Vagina (tissue), 2 donors: ENCODE results near the gene CNTF.

Source experiments
- POLR2AphosphoS5 ChIP-seq, 2 donors: sonication (generic); formaldehyde crosslinking; IDR thresholded peaks; one replicate each; pipeline ENCODE4 v1.9.0; 2017; ENCODE audit warnings: antibody characterized with exemption in 2 of 2, mild to moderate bottlenecking in 2 of 2, low read depth in 1 of 2; ENCODE audit not compliant: insufficient read depth in 1 of 2
- TF ChIP-seq, protein P1 (sequence below), 3 experiments: fragments of 450-650 bp in 2 of 3; fragments of 200-600 bp in 1 of 3; sonication (generic) in 1 of 3; IDR thresholded peaks; one replicate each; pipeline ENCODE4 v1.5.1; 2017 to 2019; ENCODE audit warnings: antibody characterized with exemption in 3 of 3, mild to moderate bottlenecking in 2 of 3, moderate library complexity in 2 of 3

DNA sequence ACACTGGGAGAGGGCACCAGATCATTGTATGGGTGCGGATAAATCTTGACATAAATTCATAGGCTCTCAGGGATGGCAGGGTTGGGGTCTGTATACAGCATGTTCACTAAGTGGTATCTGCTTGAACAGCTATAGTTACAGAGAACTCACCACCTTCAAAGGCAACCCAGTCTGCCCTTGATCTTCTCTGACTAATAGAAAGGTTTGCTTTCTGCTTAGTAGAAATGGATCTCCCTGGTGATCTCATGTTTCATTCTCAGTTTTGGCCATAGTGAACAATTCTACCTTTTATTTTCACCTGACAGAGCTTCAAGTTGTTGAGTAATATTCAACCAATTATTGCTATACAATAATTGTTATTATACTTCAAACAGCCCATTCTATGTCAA lies 32.4 kb downstream of the CNTF start:
- TF ChIP-seq POLR2AphosphoS5 (IDR thresholded peaks at IDR 0.05; ENCODE audit: insufficient read depth in 1 of 2, low read depth in 1 of 2) = no peak
- TF ChIP-seq, protein P1, sequence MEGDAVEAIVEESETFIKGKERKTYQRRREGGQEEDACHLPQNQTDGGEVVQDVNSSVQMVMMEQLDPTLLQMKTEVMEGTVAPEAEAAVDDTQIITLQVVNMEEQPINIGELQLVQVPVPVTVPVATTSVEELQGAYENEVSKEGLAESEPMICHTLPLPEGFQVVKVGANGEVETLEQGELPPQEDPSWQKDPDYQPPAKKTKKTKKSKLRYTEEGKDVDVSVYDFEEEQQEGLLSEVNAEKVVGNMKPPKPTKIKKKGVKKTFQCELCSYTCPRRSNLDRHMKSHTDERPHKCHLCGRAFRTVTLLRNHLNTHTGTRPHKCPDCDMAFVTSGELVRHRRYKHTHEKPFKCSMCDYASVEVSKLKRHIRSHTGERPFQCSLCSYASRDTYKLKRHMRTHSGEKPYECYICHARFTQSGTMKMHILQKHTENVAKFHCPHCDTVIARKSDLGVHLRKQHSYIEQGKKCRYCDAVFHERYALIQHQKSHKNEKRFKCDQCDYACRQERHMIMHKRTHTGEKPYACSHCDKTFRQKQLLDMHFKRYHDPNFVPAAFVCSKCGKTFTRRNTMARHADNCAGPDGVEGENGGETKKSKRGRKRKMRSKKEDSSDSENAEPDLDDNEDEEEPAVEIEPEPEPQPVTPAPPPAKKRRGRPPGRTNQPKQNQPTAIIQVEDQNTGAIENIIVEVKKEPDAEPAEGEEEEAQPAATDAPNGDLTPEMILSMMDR (IDR thresholded peaks at IDR 0.05) = no peak
